Measurements from ENCODE around the gene GABRD.

The GABRD gene

DNA sequence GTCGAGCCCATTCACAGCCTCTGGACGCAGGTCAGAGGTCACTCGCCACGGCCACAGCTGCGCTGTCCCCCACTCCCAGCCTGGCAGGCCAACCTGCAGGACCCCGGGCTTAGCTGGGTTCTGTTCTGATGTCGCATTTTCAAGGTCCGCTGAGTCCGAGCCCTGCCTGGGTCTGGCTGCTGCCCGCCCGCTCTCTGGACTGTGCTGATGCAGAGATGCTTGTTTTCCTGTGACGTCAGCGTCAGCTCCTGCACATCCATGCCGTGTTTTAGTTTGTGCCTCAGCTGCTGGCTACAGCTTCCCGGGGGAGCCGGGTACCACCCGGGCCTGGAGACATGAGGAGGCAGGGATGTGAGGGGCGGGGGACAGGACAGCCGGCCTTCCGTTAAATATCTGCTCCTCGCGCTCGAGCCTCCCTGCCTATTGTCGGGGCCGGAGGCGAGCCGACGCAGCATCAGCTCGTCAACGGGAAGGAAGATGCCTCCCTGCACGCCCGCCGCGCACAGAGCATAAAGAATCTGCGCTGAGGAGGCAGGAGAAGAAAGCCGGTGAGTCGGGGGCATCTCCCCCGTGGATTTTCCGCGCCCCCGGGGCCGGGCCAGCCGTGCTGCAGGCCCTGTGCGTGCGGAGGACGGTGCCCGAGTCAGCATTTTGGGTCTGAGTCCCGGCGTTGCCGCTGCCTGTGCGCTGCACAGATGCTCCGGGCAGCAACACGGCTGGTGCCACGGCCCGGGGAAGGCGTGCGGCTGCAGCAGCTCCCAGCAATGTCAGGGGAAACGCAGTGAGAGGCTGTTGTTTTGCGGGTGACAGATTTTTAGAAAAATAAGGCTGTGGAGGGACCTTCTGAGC lies 54.5 kb downstream of the GABRD start:
- TF ChIP-seq, protein P1, sequence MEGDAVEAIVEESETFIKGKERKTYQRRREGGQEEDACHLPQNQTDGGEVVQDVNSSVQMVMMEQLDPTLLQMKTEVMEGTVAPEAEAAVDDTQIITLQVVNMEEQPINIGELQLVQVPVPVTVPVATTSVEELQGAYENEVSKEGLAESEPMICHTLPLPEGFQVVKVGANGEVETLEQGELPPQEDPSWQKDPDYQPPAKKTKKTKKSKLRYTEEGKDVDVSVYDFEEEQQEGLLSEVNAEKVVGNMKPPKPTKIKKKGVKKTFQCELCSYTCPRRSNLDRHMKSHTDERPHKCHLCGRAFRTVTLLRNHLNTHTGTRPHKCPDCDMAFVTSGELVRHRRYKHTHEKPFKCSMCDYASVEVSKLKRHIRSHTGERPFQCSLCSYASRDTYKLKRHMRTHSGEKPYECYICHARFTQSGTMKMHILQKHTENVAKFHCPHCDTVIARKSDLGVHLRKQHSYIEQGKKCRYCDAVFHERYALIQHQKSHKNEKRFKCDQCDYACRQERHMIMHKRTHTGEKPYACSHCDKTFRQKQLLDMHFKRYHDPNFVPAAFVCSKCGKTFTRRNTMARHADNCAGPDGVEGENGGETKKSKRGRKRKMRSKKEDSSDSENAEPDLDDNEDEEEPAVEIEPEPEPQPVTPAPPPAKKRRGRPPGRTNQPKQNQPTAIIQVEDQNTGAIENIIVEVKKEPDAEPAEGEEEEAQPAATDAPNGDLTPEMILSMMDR (IDR thresholded peaks at IDR 0.05), result no peak
- no peak for DNase-seq (ENCODE audit: low spot score)
- H3K4me3 ChIP-seq, result peak overlapping the region; percentile 55
- H3K27ac ChIP-seq, result no peak overlapping the region

- no peak overlapping the region for H3K4me3 ChIP-seq
- TF ChIP-seq, protein P1 (IDR thresholded peaks at IDR 0.05), result no peak
- no peak for DNase-seq (ENCODE audit: low spot score)
- H3K27ac ChIP-seq, result no peak overlapping the region
These were observed 55.3 kb downstream of the GABRD start for GRCh38 chr1:2074396-2074795.

DNA sequence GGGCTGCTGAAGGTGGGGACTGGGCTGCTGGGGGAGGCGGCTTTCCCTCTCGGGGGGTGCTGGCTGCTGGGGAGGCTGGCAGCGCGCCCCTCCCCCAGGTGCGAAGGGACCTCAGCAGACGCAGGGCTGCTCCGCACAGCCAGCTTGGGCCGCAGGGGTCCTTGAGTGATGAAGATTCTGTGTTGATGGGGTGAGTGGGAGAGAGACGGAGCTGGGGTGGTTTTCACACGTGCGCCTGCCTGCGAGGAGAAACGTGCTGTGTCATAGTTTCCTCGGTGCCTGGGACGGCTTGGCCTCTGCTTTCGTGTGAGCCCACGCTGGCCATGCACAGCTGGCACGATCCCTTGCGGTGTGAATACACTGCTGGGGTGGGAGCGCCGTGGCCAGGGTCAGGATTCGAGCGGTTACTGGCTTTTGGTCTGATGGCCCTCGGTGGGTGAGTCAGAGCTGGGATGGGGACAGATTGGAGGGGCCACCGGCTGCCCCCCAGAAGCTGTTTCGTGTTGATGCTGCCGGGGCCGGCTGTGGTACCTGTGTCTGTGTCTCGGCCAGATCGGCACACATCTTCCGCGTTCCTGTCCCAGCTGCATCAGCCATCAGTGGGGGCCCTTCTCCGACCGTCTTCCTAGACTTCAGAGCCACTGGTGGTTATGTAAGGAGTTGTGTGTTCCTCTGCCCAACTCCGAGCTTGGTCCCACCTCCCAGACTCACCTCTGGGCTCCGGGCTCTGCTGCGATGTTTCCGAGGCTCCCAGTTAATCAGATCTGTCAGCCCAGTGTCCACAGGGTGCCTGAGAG lies 56.0 kb downstream of the GABRD start:
- TF ChIP-seq, protein P1 (IDR thresholded peaks at IDR 0.05), result no peak

DNA sequence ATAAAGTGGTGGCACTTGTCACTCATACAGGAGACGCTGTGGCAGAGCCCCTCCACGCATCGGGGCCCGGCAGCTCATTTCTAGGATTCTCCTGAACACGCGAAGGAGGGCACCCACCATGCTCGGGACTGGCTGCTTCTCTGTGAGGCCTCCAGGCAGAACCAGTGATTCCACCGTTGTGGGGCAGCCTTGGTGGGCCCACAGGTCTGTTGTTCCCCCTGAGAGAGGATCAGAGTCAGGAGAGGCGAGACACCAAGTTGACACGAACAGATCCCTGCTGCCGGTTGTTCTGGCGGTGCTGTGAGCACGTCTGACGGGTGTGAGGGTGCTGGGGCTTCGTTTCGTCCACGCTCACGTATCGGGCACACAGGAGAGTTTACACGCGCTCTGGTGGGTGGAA lies 57.7 kb downstream of the GABRD start:
- DNase-seq (ENCODE audit: low spot score), result no peak
- H3K27ac ChIP-seq, result no peak overlapping the region
- TF ChIP-seq, protein P1 (IDR thresholded peaks at IDR 0.05), result no peak
- no peak overlapping the region for H3K4me3 ChIP-seq

More for the DNA sequence above, 56.0 kb downstream of the GABRD start:
- DNase-seq (ENCODE audit: low spot score), result no peak
- Histone ChIP-seq H3K4me3 (no peak overlapping the region), H3K27ac (no peak overlapping the region)

DNA sequence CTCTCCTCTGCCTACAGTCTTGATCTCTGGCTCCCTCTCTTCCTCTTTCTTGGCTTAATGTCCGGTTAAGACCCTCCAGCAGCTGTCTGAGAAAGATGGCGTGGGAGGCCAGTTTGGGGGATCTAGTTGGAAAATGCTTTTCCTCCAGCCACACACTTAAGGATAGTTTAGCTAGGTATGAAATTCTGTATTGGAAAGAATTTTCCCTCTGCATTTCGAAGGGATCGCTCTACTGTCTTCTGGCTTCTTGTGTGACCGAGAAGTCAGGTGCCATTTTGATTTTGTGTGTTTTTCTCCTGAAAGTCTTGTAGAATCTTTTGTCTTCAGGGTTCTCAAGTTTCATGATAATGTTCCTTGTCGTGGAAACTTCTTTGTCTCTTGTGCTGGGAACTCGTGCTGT lies 59.0 kb downstream of the GABRD start:
- Histone ChIP-seq H3K27ac (no peak overlapping the region), H3K4me3 (no peak overlapping the region)
- DNase-seq (ENCODE audit: low spot score), result no peak
- TF ChIP-seq, protein P1 (IDR thresholded peaks at IDR 0.05), result no peak

- no peak for DNase-seq (ENCODE audit: low spot score)
- TF ChIP-seq, protein P1 (IDR thresholded peaks at IDR 0.05), result no peak
- H3K4me3 ChIP-seq, result no peak overlapping the region
- H3K27ac ChIP-seq, result no peak overlapping the region
These were observed 60.4 kb downstream of the GABRD start for GRCh38 chr1:2079396-2080085.

Data from coronary artery (tissue), 2 donors.